NT2/D1 (cell line): ENCODE measurements around the gene RAI1.

Source experiments
- DNase-seq: peaks from one replicate; pipeline ENCODE4 v3.0.0-alpha.2; 2011; ENCODE audit warnings: low read depth, low spot score
- H3K27me3 ChIP-seq: 2 replicates; pipeline ENCODE4 v1.6.0; 2011; ENCODE audit warnings: mild to moderate bottlenecking; ENCODE audit not compliant: insufficient read length, insufficient read depth
- H3K36me3 ChIP-seq: 2 replicates; pipeline ENCODE4 v1.6.1; 2011; ENCODE audit warnings: mild to moderate bottlenecking, low read length, mixed read lengths; ENCODE audit not compliant: insufficient read depth, insufficient read length
- H3K4me1 ChIP-seq: 2 replicates; pipeline ENCODE4 v1.5.1; 2011; ENCODE audit not compliant: insufficient read depth, insufficient read length
- H3K4me3 ChIP-seq: 2 replicates; pipeline ENCODE4 v1.5.1; 2011; ENCODE audit warnings: low read depth; ENCODE audit not compliant: insufficient read length
- H3K9ac ChIP-seq: 2 replicates; pipeline ENCODE4 v1.6.0; 2011; ENCODE audit warnings: low read depth; ENCODE audit not compliant: insufficient read length
- H3K9me3 ChIP-seq: 2 replicates; pipeline ENCODE4 v1.5.1; 2011; ENCODE audit warnings: mild to moderate bottlenecking, low read length; ENCODE audit not compliant: insufficient read depth
- SUZ12 ChIP-seq: IDR thresholded peaks from 2 replicates; pipeline ENCODE4 v1.6.1; 2011; ENCODE audit not compliant: insufficient read length, insufficient read depth; ENCODE audit errors: extremely low read depth
- YY1 ChIP-seq: IDR thresholded peaks from 2 replicates; pipeline ENCODE4 v1.6.1; 2011; ENCODE audit not compliant: insufficient read length, insufficient read depth
- ZNF274 ChIP-seq: IDR thresholded peaks from 2 replicates; pipeline ENCODE4 v1.6.1; 2011; ENCODE audit warnings: mild to moderate bottlenecking, low read depth, low read length

RAI1 gene

GRCh38 chr17:17820463-17821158 is 139.4 kb downstream of the RAI1 start:
- H3K9ac ChIP-seq = peak overlapping the region; percentile 42

GRCh38 chr17:17822189-17822588 is 140.9 kb downstream of the RAI1 start:
- Histone ChIP-seq H3K36me3 (peaks cover 37% of the 10 kb centered on the region), H3K9me3 (no peaks in the 10 kb centered on the region), H3K9ac (peak overlapping the region; percentile 72), H3K4me1 (peaks cover 56% of the 10 kb centered on the region), H3K27me3 (no peaks in the 10 kb centered on the region), H3K4me3 (peak overlapping the region; percentile 62)
- DNase-seq = no peak
- TF ChIP-seq ZNF274 (no peak), YY1 (no peak), SUZ12 (no peak)

More at GRCh38 chr17:17820463-17821158, 139.4 kb downstream of the RAI1 start:
- Histone ChIP-seq H3K9me3 (no peaks in the 10 kb centered on the region), H3K4me3 (peak overlapping the region; percentile 21), H3K27me3 (no peaks in the 10 kb centered on the region), H3K4me1 (peaks cover 52% of the 10 kb centered on the region), H3K36me3 (peaks cover 50% of the 10 kb centered on the region)
- DNase-seq = no peak
- TF ChIP-seq SUZ12 (no peak), ZNF274 (no peak), YY1 (no peak)

DNA sequence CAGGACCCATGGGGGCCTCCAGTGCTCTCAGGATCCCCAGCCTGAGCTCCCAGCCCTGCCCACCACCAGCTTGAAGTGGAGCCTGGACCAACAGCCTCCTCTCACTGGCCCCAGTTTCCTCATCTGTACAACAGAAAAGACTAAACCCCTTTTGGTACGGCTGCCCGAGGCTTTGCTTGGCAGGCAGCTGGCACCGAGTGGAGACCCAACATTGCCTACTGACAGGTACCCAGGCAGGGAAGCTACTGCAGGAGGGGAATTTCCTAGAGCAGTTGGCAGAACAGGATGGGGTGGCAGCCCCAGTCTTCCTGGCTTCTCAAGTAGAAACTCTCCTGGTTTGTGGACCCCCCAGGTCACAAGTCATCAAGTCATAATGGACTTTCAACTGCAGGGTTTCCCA is 141.4 kb downstream of the RAI1 start:
- H3K36me3 ChIP-seq = peaks cover 36% of the 10 kb centered on the region
- H3K9me3 ChIP-seq = no peaks in the 10 kb centered on the region
- H3K4me3 ChIP-seq = peak overlapping the region; percentile 62
- H3K4me1 ChIP-seq = peaks cover 53% of the 10 kb centered on the region
- H3K27me3 ChIP-seq = no peaks in the 10 kb centered on the region
- DNase-seq = no peak
- peak overlapping the region; percentile 72 for H3K9ac ChIP-seq
- TF ChIP-seq SUZ12 (no peak), YY1 (no peak), ZNF274 (no peak)

DNA sequence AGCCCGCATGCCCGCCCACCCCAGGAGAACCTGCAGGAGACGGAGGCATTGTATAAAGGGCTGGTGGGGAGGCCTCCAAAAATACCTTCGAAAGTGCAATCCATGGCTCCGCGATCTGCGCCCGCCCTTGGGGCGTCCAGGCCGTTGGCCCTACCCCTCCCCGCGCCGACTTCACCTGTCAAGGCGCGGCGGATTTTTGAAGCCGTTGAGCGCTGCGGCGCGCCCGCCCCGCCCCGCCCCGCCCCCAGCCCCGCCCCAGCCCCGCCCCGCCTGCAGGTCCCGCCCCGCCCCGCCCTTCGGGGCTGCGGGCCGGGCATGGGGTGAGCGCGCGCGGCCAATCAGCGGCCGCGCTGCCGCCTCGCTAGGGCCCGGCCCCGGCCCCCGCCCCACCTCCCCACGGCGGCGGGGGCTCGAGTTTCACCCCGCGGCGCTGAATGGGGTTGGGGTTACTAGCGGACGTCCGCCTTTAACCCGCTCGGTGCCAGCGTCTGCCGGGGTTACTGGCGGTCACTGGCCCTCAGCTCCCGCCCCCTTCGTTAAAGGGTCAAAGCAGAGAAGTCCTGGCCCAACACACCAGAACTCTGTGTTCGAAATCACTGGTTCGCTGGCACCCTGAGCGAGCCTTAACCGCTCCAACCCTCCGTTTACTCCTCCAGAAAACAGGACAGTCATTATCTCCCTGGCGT is 142.3 kb downstream of the RAI1 start:
- TF ChIP-seq YY1 (no peak), SUZ12 (no peak), ZNF274 (no peak)
- peak overlapping the region; percentile 72 for H3K9ac ChIP-seq
- H3K36me3 ChIP-seq = peaks cover 28% of the 10 kb centered on the region
- H3K9me3 ChIP-seq = no peaks in the 10 kb centered on the region
- no peaks in the 10 kb centered on the region for H3K27me3 ChIP-seq
- peak overlapping the region; percentile 62 for H3K4me3 ChIP-seq
- no peak for DNase-seq
- H3K4me1 ChIP-seq = peaks cover 50% of the 10 kb centered on the region

GRCh38 chr17:17824119-17824782 is 143.0 kb downstream of the RAI1 start:
- peak overlapping the region; percentile 67 for H3K9ac ChIP-seq
- H3K27me3 ChIP-seq = no peaks in the 10 kb centered on the region
- no peak overlapping the region for H3K4me3 ChIP-seq
- peaks cover 21% of the 10 kb centered on the region for H3K36me3 ChIP-seq
- no peaks in the 10 kb centered on the region for H3K9me3 ChIP-seq
- no peak for TF ChIP-seq YY1
- TF ChIP-seq ZNF274 = no peak
- TF ChIP-seq SUZ12 = no peak
- peaks cover 44% of the 10 kb centered on the region for H3K4me1 ChIP-seq
- DNase-seq = no peak

- no peak for TF ChIP-seq SUZ12
- TF ChIP-seq ZNF274 = no peak
- no peak for TF ChIP-seq YY1
- Histone ChIP-seq H3K36me3 (peaks cover 18% of the 10 kb centered on the region), H3K9ac (peak overlapping the region; percentile 67), H3K27me3 (no peaks in the 10 kb centered on the region), H3K9me3 (no peaks in the 10 kb centered on the region), H3K4me3 (no peak overlapping the region), H3K4me1 (peaks cover 41% of the 10 kb centered on the region)
- DNase-seq = no peak
These were observed 143.7 kb downstream of the RAI1 start for GRCh38 chr17:17824783-17825614.

- DNase-seq = no peak
- TF ChIP-seq SUZ12 (no peak), ZNF274 (no peak), YY1 (no peak)
- Histone ChIP-seq H3K4me1 (peaks cover 31% of the 10 kb centered on the region), H3K36me3 (peaks cover 18% of the 10 kb centered on the region), H3K9me3 (no peaks in the 10 kb centered on the region), H3K9ac (no peak overlapping the region), H3K4me3 (no peak overlapping the region), H3K27me3 (no peaks in the 10 kb centered on the region)
These were observed 145.1 kb downstream of the RAI1 start for GRCh38 chr17:17826342-17826713.
